ENCODE results near the gene ADAMTS1.

ADAMTS1 gene

GRCh38 chr21:26833460-26833939 lies 11.7 kb downstream of the ADAMTS1 start:
- H2BK5ac ChIP-seq (ENCODE audit: low read length): no peak overlapping the region
- no peak overlapping the region for H2BK120ac ChIP-seq (ENCODE audit: low read depth, low read length)
- no peak overlapping the region for H3K56ac ChIP-seq (ENCODE audit: low read length)
- H3K23ac ChIP-seq (ENCODE audit: low read length): no peak overlapping the region
- DNase-seq: no peak
- H3K79me1 ChIP-seq (ENCODE audit: low read length): peaks cover 3% of the 10 kb centered on the region
- no peak overlapping the region for H3K4ac ChIP-seq (ENCODE audit: low read depth, low read length)
- no peaks in the 10 kb centered on the region for H3K4me1 ChIP-seq (ENCODE audit: control insufficient read depth, low read depth, low read length)
- H3K4me3 ChIP-seq (ENCODE audit: low read length): no peak overlapping the region
- H3K9ac ChIP-seq (ENCODE audit: low read length): no peak overlapping the region
- WGBS (ENCODE audit: extremely low coverage, insufficient coverage, low lambda C conversion rate): no CpG with 5 or more reads among the region's 6 CpGs
- H3K27me3 ChIP-seq (ENCODE audit: insufficient read depth, low read length, poor library complexity): no peaks in the 10 kb centered on the region
- no peaks in the 10 kb centered on the region for H3K79me2 ChIP-seq (ENCODE audit: control insufficient read depth, insufficient read depth, low read length)
- H3K27ac ChIP-seq (ENCODE audit: low read depth, low read length): no peak overlapping the region
- H2AK5ac ChIP-seq (ENCODE audit: low read length): no peak overlapping the region
- no peak overlapping the region for H4K8ac ChIP-seq (ENCODE audit: low read depth, low read length)
- H3K18ac ChIP-seq (ENCODE audit: low read length): no peak overlapping the region
- H4K5ac ChIP-seq (ENCODE audit: low read length): no peak overlapping the region
- peaks cover 11% of the 10 kb centered on the region for H3K36me3 ChIP-seq (ENCODE audit: control insufficient read depth, insufficient read depth, low read length)
- H2BK15ac ChIP-seq (replicated peaks; ENCODE audit: low read depth): no peak overlapping the region
- no peak overlapping the region for H3K4me2 ChIP-seq (ENCODE audit: low read length)

- H3K23ac ChIP-seq (ENCODE audit: low read length): no peak overlapping the region
- WGBS (ENCODE audit: extremely low coverage, insufficient coverage, low lambda C conversion rate): no CpG with 5 or more reads among the region's 4 CpGs
Observed at GRCh38 chr21:26833011-26833410, 12.2 kb downstream of the ADAMTS1 start.

DNA sequence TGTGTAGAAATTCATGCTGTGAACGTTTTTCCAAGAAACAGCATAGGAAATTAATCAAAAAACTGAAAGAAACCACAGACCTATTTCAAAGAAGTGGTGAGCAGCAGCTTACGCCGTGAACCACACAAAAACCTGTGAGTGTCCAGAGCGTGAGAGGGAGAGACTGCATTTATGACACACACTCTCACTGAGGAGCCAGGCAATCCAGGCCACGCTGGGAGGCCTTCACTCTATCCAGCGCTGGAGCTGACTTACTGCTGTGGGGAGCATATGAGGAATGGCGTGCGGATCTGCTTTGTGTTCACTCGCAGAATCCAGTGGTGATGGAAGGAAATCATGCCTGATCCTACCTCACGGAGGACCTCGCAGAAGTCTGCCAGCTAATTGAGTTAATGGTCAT lies 12.7 kb downstream of the ADAMTS1 start:
- Histone ChIP-seq H2BK15ac (replicated peaks; ENCODE audit: low read depth) (no peak overlapping the region), H2BK120ac (ENCODE audit: low read depth, low read length) (no peak overlapping the region), H3K27me3 (ENCODE audit: insufficient read depth, low read length, poor library complexity) (no peaks in the 10 kb centered on the region), H3K56ac (ENCODE audit: low read length) (no peak overlapping the region), H3K36me3 (ENCODE audit: control insufficient read depth, insufficient read depth, low read length) (peaks cover 3% of the 10 kb centered on the region), H3K23ac (ENCODE audit: low read length) (no peak overlapping the region), H3K79me1 (ENCODE audit: low read length) (no peaks in the 10 kb centered on the region), H3K4me1 (ENCODE audit: control insufficient read depth, low read depth, low read length) (no peaks in the 10 kb centered on the region), H3K4me2 (ENCODE audit: low read length) (no peak overlapping the region), H4K5ac (ENCODE audit: low read length) (no peak overlapping the region), H3K79me2 (ENCODE audit: control insufficient read depth, insufficient read depth, low read length) (no peaks in the 10 kb centered on the region), H4K8ac (ENCODE audit: low read depth, low read length) (no peak overlapping the region), H2AK5ac (ENCODE audit: low read length) (no peak overlapping the region), H3K18ac (ENCODE audit: low read length) (no peak overlapping the region), H3K4me3 (ENCODE audit: low read length) (no peak overlapping the region), H3K9ac (ENCODE audit: low read length) (no peak overlapping the region), H3K27ac (ENCODE audit: low read depth, low read length) (no peak overlapping the region), H2BK5ac (ENCODE audit: low read length) (no peak overlapping the region), H3K4ac (ENCODE audit: low read depth, low read length) (no peak overlapping the region)
- no CpG with 5 or more reads among the region's 11 CpGs for WGBS (ENCODE audit: extremely low coverage, insufficient coverage, low lambda C conversion rate)
- DNase-seq: no peak

More at GRCh38 chr21:26833011-26833410, 12.2 kb downstream of the ADAMTS1 start:
- Histone ChIP-seq H3K27ac (ENCODE audit: low read depth, low read length) (no peak overlapping the region), H4K5ac (ENCODE audit: low read length) (no peak overlapping the region), H3K79me2 (ENCODE audit: control insufficient read depth, insufficient read depth, low read length) (no peaks in the 10 kb centered on the region), H3K56ac (ENCODE audit: low read length) (no peak overlapping the region), H3K18ac (ENCODE audit: low read length) (no peak overlapping the region), H3K9ac (ENCODE audit: low read length) (no peak overlapping the region), H3K4me3 (ENCODE audit: low read length) (no peak overlapping the region), H2AK5ac (ENCODE audit: low read length) (no peak overlapping the region), H2BK15ac (replicated peaks; ENCODE audit: low read depth) (no peak overlapping the region), H2BK5ac (ENCODE audit: low read length) (no peak overlapping the region), H3K36me3 (ENCODE audit: control insufficient read depth, insufficient read depth, low read length) (peaks cover 8% of the 10 kb centered on the region), H3K4me2 (ENCODE audit: low read length) (no peak overlapping the region), H3K79me1 (ENCODE audit: low read length) (peaks cover 1% of the 10 kb centered on the region), H4K8ac (ENCODE audit: low read depth, low read length) (no peak overlapping the region), H3K4me1 (ENCODE audit: control insufficient read depth, low read depth, low read length) (no peaks in the 10 kb centered on the region), H3K27me3 (ENCODE audit: insufficient read depth, low read length, poor library complexity) (no peaks in the 10 kb centered on the region), H3K4ac (ENCODE audit: low read depth, low read length) (no peak overlapping the region), H2BK120ac (ENCODE audit: low read depth, low read length) (no peak overlapping the region)
- no peak for DNase-seq

GRCh38 chr21:26826801-26827200 lies 18.4 kb downstream of the ADAMTS1 start:
- Histone ChIP-seq H3K27me3 (ENCODE audit: insufficient read depth, low read length, poor library complexity) (no peaks in the 10 kb centered on the region), H2BK5ac (ENCODE audit: low read length) (no peak overlapping the region), H3K27ac (ENCODE audit: low read depth, low read length) (no peak overlapping the region), H4K8ac (ENCODE audit: low read depth, low read length) (no peak overlapping the region), H3K56ac (ENCODE audit: low read length) (no peak overlapping the region), H3K23ac (ENCODE audit: low read length) (no peak overlapping the region), H3K79me1 (ENCODE audit: low read length) (no peaks in the 10 kb centered on the region), H3K4me1 (ENCODE audit: control insufficient read depth, low read depth, low read length) (no peaks in the 10 kb centered on the region), H3K4me2 (ENCODE audit: low read length) (no peak overlapping the region), H2AK5ac (ENCODE audit: low read length) (no peak overlapping the region), H3K9ac (ENCODE audit: low read length) (no peak overlapping the region), H3K4ac (ENCODE audit: low read depth, low read length) (no peak overlapping the region), H4K5ac (ENCODE audit: low read length) (no peak overlapping the region), H3K18ac (ENCODE audit: low read length) (no peak overlapping the region), H2BK120ac (ENCODE audit: low read depth, low read length) (no peak overlapping the region), H3K36me3 (ENCODE audit: control insufficient read depth, insufficient read depth, low read length) (no peaks in the 10 kb centered on the region), H3K79me2 (ENCODE audit: control insufficient read depth, insufficient read depth, low read length) (no peaks in the 10 kb centered on the region), H2BK15ac (replicated peaks; ENCODE audit: low read depth) (no peak overlapping the region), H3K4me3 (ENCODE audit: low read length) (no peak overlapping the region)
- no CpG with 5 or more reads among the region's 4 CpGs for WGBS (ENCODE audit: extremely low coverage, insufficient coverage, low lambda C conversion rate)
- DNase-seq: no peak

- no peak overlapping the region for H4K8ac ChIP-seq (ENCODE audit: low read depth, low read length)
- H2AK5ac ChIP-seq (ENCODE audit: low read length): no peak overlapping the region
- H2BK5ac ChIP-seq (ENCODE audit: low read length): no peak overlapping the region
- no peaks in the 10 kb centered on the region for H3K79me1 ChIP-seq (ENCODE audit: low read length)
- no peak overlapping the region for H3K9ac ChIP-seq (ENCODE audit: low read length)
- no CpG with 5 or more reads among the region's 4 CpGs for WGBS (ENCODE audit: extremely low coverage, insufficient coverage, low lambda C conversion rate)
- no peak overlapping the region for H3K23ac ChIP-seq (ENCODE audit: low read length)
- H3K4me2 ChIP-seq (ENCODE audit: low read length): no peak overlapping the region
- H3K18ac ChIP-seq (ENCODE audit: low read length): no peak overlapping the region
- no peak overlapping the region for H3K4ac ChIP-seq (ENCODE audit: low read depth, low read length)
- no peak for DNase-seq
- no peaks in the 10 kb centered on the region for H3K36me3 ChIP-seq (ENCODE audit: control insufficient read depth, insufficient read depth, low read length)
- H3K4me3 ChIP-seq (ENCODE audit: low read length): no peak overlapping the region
- H2BK120ac ChIP-seq (ENCODE audit: low read depth, low read length): no peak overlapping the region
- H4K5ac ChIP-seq (ENCODE audit: low read length): no peak overlapping the region
- no peaks in the 10 kb centered on the region for H3K4me1 ChIP-seq (ENCODE audit: control insufficient read depth, low read depth, low read length)
- no peak overlapping the region for H2BK15ac ChIP-seq (replicated peaks; ENCODE audit: low read depth)
- no peak overlapping the region for H3K27ac ChIP-seq (ENCODE audit: low read depth, low read length)
- H3K79me2 ChIP-seq (ENCODE audit: control insufficient read depth, insufficient read depth, low read length): no peaks in the 10 kb centered on the region
- H3K56ac ChIP-seq (ENCODE audit: low read length): no peak overlapping the region
- H3K27me3 ChIP-seq (ENCODE audit: insufficient read depth, low read length, poor library complexity): no peaks in the 10 kb centered on the region
Observed at GRCh38 chr21:26820509-26820908, 24.7 kb downstream of the ADAMTS1 start.

DNA sequence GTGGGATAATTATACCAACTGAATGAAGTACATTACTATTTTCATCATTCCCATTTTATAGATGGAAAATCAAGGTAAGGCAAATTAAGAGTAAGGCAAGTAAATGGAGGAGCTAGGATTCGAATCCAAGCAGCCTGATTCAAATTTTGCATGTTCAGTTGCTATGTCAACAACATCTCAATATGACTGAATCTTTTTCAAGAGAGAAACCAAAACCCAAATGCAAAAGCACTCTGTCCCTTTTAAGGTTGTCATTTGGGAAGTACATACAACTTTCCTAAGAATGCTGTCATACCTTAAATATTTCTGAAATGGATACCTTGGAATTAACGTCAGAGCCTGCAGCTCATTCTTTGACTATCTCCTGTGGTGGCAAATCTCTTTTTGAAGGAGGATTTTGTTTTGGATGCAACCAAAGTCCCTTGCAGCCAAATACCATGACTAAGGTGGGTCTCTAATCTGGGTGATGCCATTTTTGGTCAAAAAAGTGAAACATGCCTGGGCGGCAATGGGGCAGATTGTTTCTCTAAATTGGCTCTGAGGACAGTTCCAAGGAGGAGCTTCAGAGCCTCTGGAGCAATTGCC lies 25.4 kb downstream of the ADAMTS1 start:
- Histone ChIP-seq H4K8ac (ENCODE audit: low read depth, low read length) (no peak overlapping the region), H3K23ac (ENCODE audit: low read length) (no peak overlapping the region), H3K79me2 (ENCODE audit: control insufficient read depth, insufficient read depth, low read length) (no peaks in the 10 kb centered on the region), H3K9ac (ENCODE audit: low read length) (no peak overlapping the region), H2BK15ac (replicated peaks; ENCODE audit: low read depth) (no peak overlapping the region), H2AK5ac (ENCODE audit: low read length) (no peak overlapping the region), H3K4me2 (ENCODE audit: low read length) (no peak overlapping the region), H4K5ac (ENCODE audit: low read length) (no peak overlapping the region), H3K56ac (ENCODE audit: low read length) (no peak overlapping the region), H3K27me3 (ENCODE audit: insufficient read depth, low read length, poor library complexity) (no peaks in the 10 kb centered on the region), H2BK5ac (ENCODE audit: low read length) (no peak overlapping the region), H3K36me3 (ENCODE audit: control insufficient read depth, insufficient read depth, low read length) (no peaks in the 10 kb centered on the region), H3K27ac (ENCODE audit: low read depth, low read length) (no peak overlapping the region), H3K4me3 (ENCODE audit: low read length) (no peak overlapping the region), H3K18ac (ENCODE audit: low read length) (no peak overlapping the region), H3K79me1 (ENCODE audit: low read length) (no peaks in the 10 kb centered on the region), H3K4me1 (ENCODE audit: control insufficient read depth, low read depth, low read length) (no peaks in the 10 kb centered on the region), H2BK120ac (ENCODE audit: low read depth, low read length) (no peak overlapping the region), H3K4ac (ENCODE audit: low read depth, low read length) (no peak overlapping the region)
- DNase-seq: peak; percentile 81
- no CpG with 5 or more reads among the region's 3 CpGs for WGBS (ENCODE audit: extremely low coverage, insufficient coverage, low lambda C conversion rate)

All from mesendoderm (in vitro differentiated cells).